A204.1 (cell line): ENCODE measurements around the gene ATXN10.
"Not testable (repeated sequence)": the region's sequence is repeated elsewhere in the genome, so short reads cannot be mapped to it uniquely, and the experiment has no call there.

Experiments used
- FAIRE-seq: peaks from 2 replicates; lab custom pipeline; 2012; peaks lifted over from hg19 to GRCh38; lab: Jason Lieb, UNC

Gene ATXN10

GRCh38 chr22:45671783-45672563, at the start of gene ATXN10:
Gene ATXN10, plus strand, starts transcription at chr22:45671834. Its CDS starts 230 bp downstream, at chr22:45672064.
- no peak for FAIRE-seq

GRCh38 chr22:45621836-45622600, 49.6 kb upstream of the ATXN10 start:
- no peak for FAIRE-seq

- FAIRE-seq, result not testable (repeated sequence)
Observed at GRCh38 chr22:45623464-45624145, 48.0 kb upstream of the ATXN10 start.

GRCh38 chr22:45626198-45626651, 45.4 kb upstream of the ATXN10 start:
- no peak for FAIRE-seq

- FAIRE-seq, result no peak
Observed at GRCh38 chr22:45627489-45628233, 44.0 kb upstream of the ATXN10 start.

- no peak for FAIRE-seq
Observed at GRCh38 chr22:45628515-45628914, 43.1 kb upstream of the ATXN10 start.

GRCh38 chr22:45629469-45630089, 42.1 kb upstream of the ATXN10 start:
- no peak for FAIRE-seq

GRCh38 chr22:45630436-45630835, 41.2 kb upstream of the ATXN10 start:
- no peak for FAIRE-seq

- no peak for FAIRE-seq
Observed at GRCh38 chr22:45631140-45631840, 40.3 kb upstream of the ATXN10 start.

GRCh38 chr22:45631841-45632238, 39.8 kb upstream of the ATXN10 start:
- no peak for FAIRE-seq

GRCh38 chr22:45632791-45633515, 38.7 kb upstream of the ATXN10 start:
- no peak for FAIRE-seq

GRCh38 chr22:45636683-45637082, 35.0 kb upstream of the ATXN10 start:
- FAIRE-seq, result no peak

- no peak for FAIRE-seq
Observed at GRCh38 chr22:45638197-45638596, 33.4 kb upstream of the ATXN10 start.

- no peak for FAIRE-seq
Observed at GRCh38 chr22:45638834-45639746, 32.5 kb upstream of the ATXN10 start.

GRCh38 chr22:45639747-45640102, 31.9 kb upstream of the ATXN10 start:
- no peak for FAIRE-seq

GRCh38 chr22:45640291-45640940, 31.2 kb upstream of the ATXN10 start:
- no peak for FAIRE-seq

GRCh38 chr22:45640941-45641621, 30.6 kb upstream of the ATXN10 start:
- no peak for FAIRE-seq

- no peak for FAIRE-seq
Observed at GRCh38 chr22:45642986-45643385, 28.6 kb upstream of the ATXN10 start.
